HepG2 (cell line): ENCODE data around the gene NEU4. TPM values are rescaled to one million over a fixed set of nuclear protein-coding genes. Genes with fewer than 3 reads are reported as not detected.

ENCODE experiments used
- CEBPB ChIP-seq: IDR thresholded peaks from 2 replicates; pipeline ENCODE4 v1.6.1; 2011; ENCODE audit warnings: low read depth, low read length, improper control_type of control experiment, borderline replicate concordance
- HMG20A ChIP-seq: IDR thresholded peaks from 2 replicates; pipeline ENCODE4 v1.6.1; 2016; ENCODE audit warnings: borderline replicate concordance
- KLF9 ChIP-seq: IDR thresholded peaks from 2 replicates; pipeline ENCODE4 v1.6.1; 2016; ENCODE audit warnings: low read depth
- NFKBIZ ChIP-seq: IDR thresholded peaks from 2 replicates; pipeline ENCODE4 v1.6.1; 2018; ENCODE audit warnings: missing genetic modification reagents, missing compliant biosample characterization
- PHF8 ChIP-seq: sonication (generic); formaldehyde crosslinking; IDR thresholded peaks from 2 replicates; pipeline ENCODE4 v1.5.0; 2020; ENCODE audit warnings: missing genetic modification reagents
- RCOR2 ChIP-seq: IDR thresholded peaks from 2 replicates; pipeline ENCODE4 v1.6.1; 2016; ENCODE audit warnings: missing biosample characterization, missing genetic modification reagents
- RFX1 ChIP-seq: fragments of 450-650 bp; IDR thresholded peaks from 2 replicates; pipeline ENCODE4 v1.6.1; 2017
- SMC3 ChIP-seq: IDR thresholded peaks from 2 replicates; pipeline ENCODE4 v1.6.1; 2011; ENCODE audit warnings: low read length, improper control_type of control experiment
- ZBTB7A ChIP-seq: sonication (generic); formaldehyde crosslinking; IDR thresholded peaks from 2 replicates; pipeline ENCODE4 v1.8.0; 2022; ENCODE audit warnings: mild to moderate bottlenecking, missing genetic modification reagents
- ZBTB8A ChIP-seq: sonication (generic); formaldehyde crosslinking; IDR thresholded peaks from 2 replicates; pipeline ENCODE4 v1.4.0; 2020; ENCODE audit warnings: mild to moderate bottlenecking, low read depth, missing genetic modification reagents, borderline replicate concordance
- ZFY ChIP-seq: sonication (generic); formaldehyde crosslinking; IDR thresholded peaks from 2 replicates; pipeline ENCODE4 v1.4.0; 2020; ENCODE audit warnings: missing genetic modification reagents
- ZNF136 ChIP-seq: sonication (generic); formaldehyde crosslinking; IDR thresholded peaks from 2 replicates; pipeline ENCODE4 v1.8.1; 2022; ENCODE audit warnings: low read depth, mild to moderate bottlenecking, moderate library complexity, missing genetic modification reagents
- ZNF207 ChIP-seq: fragments of 450-650 bp; IDR thresholded peaks from 2 replicates; pipeline ENCODE4 v1.6.1; 2016; ENCODE audit warnings: antibody characterized with exemption, borderline replicate concordance
- ZNF562 ChIP-seq: sonication (generic); formaldehyde crosslinking; IDR thresholded peaks from 2 replicates; pipeline ENCODE4 v1.8.0; 2022; ENCODE audit warnings: missing genetic modification reagents, borderline replicate concordance
- ZNF615 ChIP-seq: sonication (generic); formaldehyde crosslinking; IDR thresholded peaks from 2 replicates; pipeline ENCODE4 v1.5.0; 2020; ENCODE audit warnings: mild to moderate bottlenecking, missing genetic modification reagents, borderline replicate concordance
- ZNF616 ChIP-seq: sonication (generic); formaldehyde crosslinking; IDR thresholded peaks from 2 replicates; pipeline ENCODE4 v1.5.0; 2020; ENCODE audit warnings: low read depth, mild to moderate bottlenecking, missing genetic modification reagents
- ZNF629 ChIP-seq: sonication (generic); formaldehyde crosslinking; conservative IDR thresholded peaks from 2 replicates; pipeline ENCODE4 v1.5.0; 2020; ENCODE audit warnings: missing genetic modification reagents
- polyA plus RNA-seq, 8 experiments: library from polyadenylated mRNA; depleted of rRNA in 3 of 8; stranded (reverse) in 7 of 8; unstranded in 1 of 8; fragments of >200 nt; fragmentation: Illumina TruSeq in 4 of 8; extraction: Trizol in 4 of 8; gene quantifications; 2 replicates each; pipeline versions ENCODE4 v1.2.1 to v1.2.3, GENCODE V29; 2011 to 2016; ENCODE audit warnings: low read depth in 4 of 8, missing spikeins in 1 of 8, mixed read lengths in 1 of 8; ENCODE audit not compliant: insufficient read depth in 1 of 8
- total RNA-seq, 5 experiments: library from RNA; depleted of rRNA; stranded (reverse); fragments of >200 nt; fragmentation: Illumina TruSeq; extraction: Trizol; gene quantifications; 2 replicates each; pipeline ENCODE4 v1.2.3, GENCODE V29; 2016; ENCODE audit warnings: low read depth in 1 of 5
- TF ChIP-seq, protein P1 (sequence below): sonication (generic); formaldehyde crosslinking; IDR thresholded peaks from 2 replicates; pipeline ENCODE4 v1.8.0; 2022; ENCODE audit warnings: mild to moderate bottlenecking, missing genetic modification reagents; ENCODE audit not compliant: insufficient replicate concordance
- TF ChIP-seq, protein P2 (sequence below): sonication (generic); formaldehyde crosslinking; IDR thresholded peaks from 2 replicates; pipeline ENCODE4 v1.4.0; 2020; ENCODE audit warnings: mild to moderate bottlenecking, missing genetic modification reagents
- TF ChIP-seq, protein P3 (sequence below): sonication (generic); formaldehyde crosslinking; IDR thresholded peaks from 2 replicates; pipeline ENCODE4 v1.5.0; 2020; ENCODE audit warnings: mild to moderate bottlenecking, missing genetic modification reagents
- TF ChIP-seq, protein P4 (sequence below): sonication (generic); formaldehyde crosslinking; IDR thresholded peaks from 2 replicates; pipeline ENCODE4 v1.4.0; 2020; ENCODE audit warnings: mild to moderate bottlenecking, missing genetic modification reagents
- TF ChIP-seq, protein P5 (sequence below): sonication (generic); formaldehyde crosslinking; IDR thresholded peaks from 2 replicates; pipeline ENCODE4 v1.8.0; 2022; ENCODE audit warnings: mild to moderate bottlenecking, missing genetic modification reagents
- TF ChIP-seq, protein P6 (sequence below): sonication (generic); formaldehyde crosslinking; IDR thresholded peaks from 2 replicates; pipeline ENCODE4 v1.5.0; 2020; ENCODE audit warnings: missing genetic modification reagents

NEU4 gene
- total and polyA plus RNA-seq, 2 of the 13 experiments (the other 11 are each of a cell fraction or from before 2014, with no cell fraction given) = 53.5 to 107 TPM

DNA sequence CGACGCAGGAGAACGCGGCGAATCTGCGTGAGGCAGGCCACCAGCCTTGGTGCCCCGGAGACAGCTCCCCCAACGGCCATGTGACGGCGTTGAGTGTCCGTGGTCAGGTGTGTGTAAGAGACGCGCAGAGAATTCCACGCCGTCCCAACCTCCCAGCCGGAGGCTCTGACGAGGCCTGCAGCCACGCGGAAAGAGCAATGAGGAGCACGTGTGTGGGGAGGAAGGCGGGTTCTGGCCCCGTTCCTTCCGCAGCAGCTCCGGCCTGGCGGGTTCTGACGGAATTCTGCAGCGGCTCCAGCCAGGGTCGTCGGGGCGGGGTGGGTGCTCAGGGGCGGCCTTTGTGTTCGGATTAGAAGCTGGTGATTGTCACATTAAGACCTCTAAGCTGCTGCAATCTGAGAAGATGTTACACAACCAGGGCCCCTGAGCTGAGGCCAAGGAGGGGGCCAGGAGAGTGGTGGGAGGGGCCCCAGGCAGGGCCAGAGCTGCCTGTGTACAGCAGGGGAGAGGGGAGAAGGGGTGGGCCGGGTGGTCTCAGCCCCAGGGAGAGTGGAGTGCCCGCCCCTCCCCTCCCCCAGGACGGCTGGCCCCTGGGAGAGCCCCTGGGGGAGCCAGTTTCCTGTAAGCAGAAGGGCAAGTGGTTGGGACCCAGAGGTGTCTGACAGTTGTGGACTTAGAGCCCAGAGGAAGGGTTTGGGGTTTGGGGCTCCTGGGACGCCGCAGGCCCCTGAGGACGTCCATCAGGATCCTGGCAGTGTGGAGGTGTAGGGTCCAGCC is 37.5 kb upstream of the NEU4 start (continued):
- TF ChIP-seq, protein P1, sequence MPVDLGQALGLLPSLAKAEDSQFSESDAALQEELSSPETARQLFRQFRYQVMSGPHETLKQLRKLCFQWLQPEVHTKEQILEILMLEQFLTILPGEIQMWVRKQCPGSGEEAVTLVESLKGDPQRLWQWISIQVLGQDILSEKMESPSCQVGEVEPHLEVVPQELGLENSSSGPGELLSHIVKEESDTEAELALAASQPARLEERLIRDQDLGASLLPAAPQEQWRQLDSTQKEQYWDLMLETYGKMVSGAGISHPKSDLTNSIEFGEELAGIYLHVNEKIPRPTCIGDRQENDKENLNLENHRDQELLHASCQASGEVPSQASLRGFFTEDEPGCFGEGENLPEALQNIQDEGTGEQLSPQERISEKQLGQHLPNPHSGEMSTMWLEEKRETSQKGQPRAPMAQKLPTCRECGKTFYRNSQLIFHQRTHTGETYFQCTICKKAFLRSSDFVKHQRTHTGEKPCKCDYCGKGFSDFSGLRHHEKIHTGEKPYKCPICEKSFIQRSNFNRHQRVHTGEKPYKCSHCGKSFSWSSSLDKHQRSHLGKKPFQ (CRISPR knock-in tag) = peak; percentile 88
- TF ChIP-seq PHF8 (CRISPR knock-in tag) (peak; percentile 66), SMC3 (no peak), ZNF136 (CRISPR knock-in tag) (no peak; the same call in 1 of the 2 replicates), ZBTB7A (CRISPR knock-in tag) (peak; percentile 94), RFX1 (no peak), RCOR2 (CRISPR knock-in tag) (no peak), ZNF615 (CRISPR knock-in tag) (no peak), ZNF616 (CRISPR knock-in tag) (peak; percentile 95), ZFY (CRISPR knock-in tag) (no peak; the same call in 1 of the 2 replicates), CEBPB (peak; percentile 93), NFKBIZ (CRISPR knock-in tag) (peak; percentile 41; the same call in 1 of the 2 replicates), ZBTB8A (CRISPR knock-in tag) (peak; percentile 27; the same call in 1 of the 2 replicates), ZNF562 (CRISPR knock-in tag) (no peak; the same call in 1 of the 2 replicates), KLF9 (CRISPR knock-in tag) (no peak), ZNF207 (no peak), HMG20A (no peak), ZNF629 (CRISPR knock-in tag) (no peak; the same call in 1 of the 2 replicates)
- TF ChIP-seq, protein P2, sequence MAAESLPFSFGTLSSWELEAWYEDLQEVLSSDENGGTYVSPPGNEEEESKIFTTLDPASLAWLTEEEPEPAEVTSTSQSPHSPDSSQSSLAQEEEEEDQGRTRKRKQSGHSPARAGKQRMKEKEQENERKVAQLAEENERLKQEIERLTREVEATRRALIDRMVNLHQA = no peak
- TF ChIP-seq, protein P3, sequence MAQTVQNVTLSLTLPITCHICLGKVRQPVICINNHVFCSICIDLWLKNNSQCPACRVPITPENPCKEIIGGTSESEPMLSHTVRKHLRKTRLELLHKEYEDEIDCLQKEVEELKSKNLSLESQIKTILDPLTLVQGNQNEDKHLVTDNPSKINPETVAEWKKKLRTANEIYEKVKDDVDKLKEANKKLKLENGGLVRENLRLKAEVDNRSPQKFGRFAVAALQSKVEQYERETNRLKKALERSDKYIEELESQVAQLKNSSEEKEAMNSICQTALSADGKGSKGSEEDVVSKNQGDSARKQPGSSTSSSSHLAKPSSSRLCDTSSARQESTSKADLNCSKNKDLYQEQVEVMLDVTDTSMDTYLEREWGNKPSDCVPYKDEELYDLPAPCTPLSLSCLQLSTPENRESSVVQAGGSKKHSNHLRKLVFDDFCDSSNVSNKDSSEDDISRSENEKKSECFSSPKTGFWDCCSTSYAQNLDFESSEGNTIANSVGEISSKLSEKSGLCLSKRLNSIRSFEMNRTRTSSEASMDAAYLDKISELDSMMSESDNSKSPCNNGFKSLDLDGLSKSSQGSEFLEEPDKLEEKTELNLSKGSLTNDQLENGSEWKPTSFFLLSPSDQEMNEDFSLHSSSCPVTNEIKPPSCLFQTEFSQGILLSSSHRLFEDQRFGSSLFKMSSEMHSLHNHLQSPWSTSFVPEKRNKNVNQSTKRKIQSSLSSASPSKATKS (CRISPR knock-in tag) = no peak
- TF ChIP-seq, protein P4, sequence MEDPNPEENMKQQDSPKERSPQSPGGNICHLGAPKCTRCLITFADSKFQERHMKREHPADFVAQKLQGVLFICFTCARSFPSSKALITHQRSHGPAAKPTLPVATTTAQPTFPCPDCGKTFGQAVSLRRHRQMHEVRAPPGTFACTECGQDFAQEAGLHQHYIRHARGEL = 0 out of 2 replicates have a peak, but pooled peaks have one; percentile 42
- TF ChIP-seq, protein P5, sequence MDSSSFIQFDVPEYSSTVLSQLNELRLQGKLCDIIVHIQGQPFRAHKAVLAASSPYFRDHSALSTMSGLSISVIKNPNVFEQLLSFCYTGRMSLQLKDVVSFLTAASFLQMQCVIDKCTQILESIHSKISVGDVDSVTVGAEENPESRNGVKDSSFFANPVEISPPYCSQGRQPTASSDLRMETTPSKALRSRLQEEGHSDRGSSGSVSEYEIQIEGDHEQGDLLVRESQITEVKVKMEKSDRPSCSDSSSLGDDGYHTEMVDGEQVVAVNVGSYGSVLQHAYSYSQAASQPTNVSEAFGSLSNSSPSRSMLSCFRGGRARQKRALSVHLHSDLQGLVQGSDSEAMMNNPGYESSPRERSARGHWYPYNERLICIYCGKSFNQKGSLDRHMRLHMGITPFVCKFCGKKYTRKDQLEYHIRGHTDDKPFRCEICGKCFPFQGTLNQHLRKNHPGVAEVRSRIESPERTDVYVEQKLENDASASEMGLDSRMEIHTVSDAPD (CRISPR knock-in tag) = 0 out of 2 replicates have a peak, but pooled peaks have one; percentile 19
- TF ChIP-seq, protein P6, sequence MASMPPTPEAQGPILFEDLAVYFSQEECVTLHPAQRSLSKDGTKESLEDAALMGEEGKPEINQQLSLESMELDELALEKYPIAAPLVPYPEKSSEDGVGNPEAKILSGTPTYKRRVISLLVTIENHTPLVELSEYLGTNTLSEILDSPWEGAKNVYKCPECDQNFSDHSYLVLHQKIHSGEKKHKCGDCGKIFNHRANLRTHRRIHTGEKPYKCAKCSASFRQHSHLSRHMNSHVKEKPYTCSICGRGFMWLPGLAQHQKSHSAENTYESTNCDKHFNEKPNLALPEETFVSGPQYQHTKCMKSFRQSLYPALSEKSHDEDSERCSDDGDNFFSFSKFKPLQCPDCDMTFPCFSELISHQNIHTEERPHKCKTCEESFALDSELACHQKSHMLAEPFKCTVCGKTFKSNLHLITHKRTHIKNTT = peak; percentile 74; the same call in 1 of the 2 replicates
